ENCODE data around the gene CHERP. TPM values are rescaled to one million over a fixed set of nuclear protein-coding genes. Genes with fewer than 3 reads are reported as not detected.

The CHERP gene
- total RNA-seq (10 to 100 TPM; 47.1 to 48.2 TPM), total RNA-seq (14.3 to 110 (median 46.1) reads per million in 172 experiments)
- 20.8 TPM for polyA plus RNA-seq (2013, experiment 1 of 2)
- polyA plus RNA-seq (2013, experiment 2 of 2) = 27.6 TPM

GRCh38 chr19:16542045-16542909 is at the start of gene CHERP:
Gene CHERP, minus strand, starts transcription at chr19:16542437. Its CDS starts 59 bp downstream, at chr19:16542378.
- peak within 1 kb of the TSS; percentile 84 for H3K27ac Mint-ChIP-seq
- Histone ChIP-seq H3K27me3 (ENCODE audit: control insufficient read depth in 1 of 2, insufficient read depth in 2 of 2, low read length in 2 of 2) (no peaks in the 10 kb centered on the region), H3K36me3 (ENCODE audit: insufficient read depth, low read length) (peaks cover 23% of the 10 kb centered on the region), H3K4me3 (ENCODE audit: low read length) (peak within 1 kb of the TSS; percentile 95), H3K9me3 (ENCODE audit: control insufficient read depth in 1 of 2, insufficient read depth in 1 of 2, low read length in 2 of 2) (no peaks in the 10 kb centered on the region), H3K27ac (ENCODE audit: low read depth in 1 of 2, low read length in 2 of 2) (peak within 1 kb of the TSS; percentile 75 to 79), H3K4me1 (ENCODE audit: insufficient read depth, low read length) (peaks cover 71% of the 10 kb centered on the region)
- H3K27me3 Mint-ChIP-seq = no peaks in the 10 kb centered on the region
- ChIA-PET CTCF (interaction anchor here (1.0 to 1.1 kb wide), 2 partner anchors 45 to 46 kb away, joined by 3 to 6 read pairs; partner anchors contain the start of genes C19orf44 and CALR3), POLR2A (interaction anchor here (0.7 to 1.6 kb wide), 7 partner anchors 9 to 119 kb away, joined by 4 to 12 read pairs (median 6); partner anchors contain the start of genes MED26 and TMEM38A)
- H3K4me3 Mint-ChIP-seq = peak within 1 kb of the TSS; percentile 97
- intact Hi-C loops (cut with DNase I, micrococcal nuclease) = loop anchor here (1.0 to 2.0 kb wide), 7 partner anchors 24 to 119 kb away; partner anchors contain the start of genes C19orf44 (in 2 of the 2), CALR3 (in 2 of the 2), MED26 (in 2 of the 2) and SMIM7 (in 2 of the 2)
- no peaks in the 10 kb centered on the region for H3K9me3 Mint-ChIP-seq
- peaks cover 47% of the 10 kb centered on the region for H3K4me1 Mint-ChIP-seq (ENCODE audit: low read depth)
- ATAC-seq (ENCODE audit: poor library complexity) (peak; percentile 87), DNase-seq (peak; percentile 88 to 98 (median 94))
- H3K36me3 Mint-ChIP-seq (ENCODE audit: low read depth) = peaks cover 42% of the 10 kb centered on the region
- TF ChIP-seq CTCF (IDR thresholded peaks at IDR 0.05) = no peak

- Mint-ChIP-seq H3K36me3 (ENCODE audit: low read depth) (no peaks in the 10 kb centered on the region), H3K4me3 (no peak overlapping the region), H3K27me3 (no peaks in the 10 kb centered on the region), H3K27ac (no peak overlapping the region), H3K4me1 (ENCODE audit: low read depth) (peaks cover 88% of the 10 kb centered on the region), H3K9me3 (no peaks in the 10 kb centered on the region)
- Histone ChIP-seq H3K36me3 (ENCODE audit: insufficient read depth, low read length) (no peaks in the 10 kb centered on the region), H3K4me3 (ENCODE audit: low read length) (no peak overlapping the region), H3K27me3 (ENCODE audit: control insufficient read depth in 1 of 2, insufficient read depth in 2 of 2, low read length in 2 of 2) (no peaks in the 10 kb centered on the region), H3K9me3 (ENCODE audit: control insufficient read depth in 1 of 2, insufficient read depth in 1 of 2, low read length in 2 of 2) (no peaks in the 10 kb centered on the region), H3K27ac (ENCODE audit: low read depth in 1 of 2, low read length in 2 of 2) (no peak overlapping the region), H3K4me1 (ENCODE audit: insufficient read depth, low read length) (peaks cover 81% of the 10 kb centered on the region)
- ChIA-PET CTCF (no interaction called here), POLR2A (interaction anchor here (0.7 to 1.2 kb wide), 4 partner anchors 14 to 406 kb away, joined by 3 to 6 read pairs (median 3); partner anchors contain the start of gene FAM32A)
- ATAC-seq (ENCODE audit: poor library complexity) = no peak
- TF ChIP-seq CTCF (IDR thresholded peaks at IDR 0.05) = no peak
- DNase-seq = no peak
- intact Hi-C loops (cut with DNase I, micrococcal nuclease) = no loop called here
These were observed 48.9 kb upstream of the CHERP start for GRCh38 chr19:16590876-16591802.

- CTCF ChIA-PET = no interaction called here
- intact Hi-C loops (cut with DNase I, micrococcal nuclease) = no loop called here
- H3K4me1 ChIP-seq (ENCODE audit: insufficient read depth, low read length) = peaks cover 81% of the 10 kb centered on the region
- H3K36me3 ChIP-seq (ENCODE audit: insufficient read depth, low read length) = no peaks in the 10 kb centered on the region
- POLR2A ChIA-PET = no interaction called here
- no peak overlapping the region for H3K27ac ChIP-seq (ENCODE audit: low read depth in 1 of 2, low read length in 2 of 2)
- H3K27ac Mint-ChIP-seq = peak overlapping the region; percentile 98
- no peak overlapping the region for H3K4me3 Mint-ChIP-seq
- TF ChIP-seq CTCF (IDR thresholded peaks at IDR 0.05) = no peak
- no peak overlapping the region for H3K4me3 ChIP-seq (ENCODE audit: low read length)
- peaks cover 88% of the 10 kb centered on the region for H3K4me1 Mint-ChIP-seq (ENCODE audit: low read depth)
- ATAC-seq (ENCODE audit: poor library complexity) = no peak
- no peaks in the 10 kb centered on the region for H3K27me3 ChIP-seq (ENCODE audit: control insufficient read depth in 1 of 2, insufficient read depth in 2 of 2, low read length in 2 of 2)
- no peaks in the 10 kb centered on the region for H3K9me3 ChIP-seq (ENCODE audit: control insufficient read depth in 1 of 2, insufficient read depth in 1 of 2, low read length in 2 of 2)
- H3K27me3 Mint-ChIP-seq = no peaks in the 10 kb centered on the region
- DNase-seq = no peak
- H3K36me3 Mint-ChIP-seq (ENCODE audit: low read depth) = no peaks in the 10 kb centered on the region
- H3K9me3 Mint-ChIP-seq = no peaks in the 10 kb centered on the region
These were observed 47.7 kb upstream of the CHERP start for GRCh38 chr19:16589917-16590316.

Data from CD4-positive, alpha-beta T cell (primary cell).